WI38 (cell line): ENCODE results near the gene CAPN9.
"Not testable (repeated sequence)": the region's sequence is repeated elsewhere in the genome, so short reads cannot be mapped to it uniquely, and the experiment has no call there.

Experiments
- H3K4me3 ChIP-seq: 2 replicates; pipeline ENCODE4 v1.5.1; 2011; ENCODE audit warnings: low read depth, mild to moderate bottlenecking, control low read depth, low read length
- TF ChIP-seq, protein P1 (sequence below): IDR thresholded peaks from 2 replicates; pipeline ENCODE4 v1.5.1; 2012; ENCODE audit warnings: low read depth, mild to moderate bottlenecking, control low read depth, low read length

Gene CAPN9

DNA sequence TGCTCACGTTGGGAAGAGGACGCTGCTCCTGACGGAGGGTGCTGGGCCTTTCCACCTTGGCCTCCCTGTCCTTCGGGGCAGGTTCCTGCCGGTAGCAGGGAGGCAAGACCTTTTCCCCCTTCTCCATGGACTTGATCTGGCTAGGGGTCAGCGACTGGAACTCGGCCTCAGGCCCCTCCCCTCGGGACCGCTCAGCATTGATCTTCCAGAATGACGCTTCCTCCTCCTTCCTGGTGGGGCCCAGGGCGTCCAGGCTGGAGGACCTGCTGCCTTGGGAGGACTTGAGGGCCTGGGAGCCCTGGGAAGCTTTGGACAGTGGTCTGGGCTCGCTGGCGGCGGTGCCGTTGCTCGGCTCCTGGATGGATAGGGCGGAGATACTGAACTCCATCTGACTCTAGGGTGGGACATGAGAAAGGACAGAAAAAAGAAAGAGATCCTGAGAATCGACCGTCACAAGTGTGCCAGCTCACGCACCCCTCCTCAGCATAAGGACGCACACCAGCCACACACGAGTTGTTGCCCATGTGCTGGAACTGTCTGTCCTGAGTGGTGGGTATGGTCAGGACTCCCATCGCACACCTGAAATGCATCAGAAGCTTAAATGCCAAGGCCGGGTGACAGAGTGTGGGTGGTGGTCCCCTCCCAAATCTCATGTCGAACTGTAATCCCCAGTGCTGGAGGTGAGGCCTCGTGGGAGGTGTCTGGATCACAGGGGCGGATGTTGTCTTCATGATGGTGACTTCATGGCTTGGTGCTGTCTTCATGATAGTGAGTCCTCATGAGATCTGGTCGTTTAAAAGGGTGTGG, 96.5 kb downstream of the CAPN9 start:
- H3K4me3 ChIP-seq, result no peak overlapping the region
- TF ChIP-seq, protein P1, sequence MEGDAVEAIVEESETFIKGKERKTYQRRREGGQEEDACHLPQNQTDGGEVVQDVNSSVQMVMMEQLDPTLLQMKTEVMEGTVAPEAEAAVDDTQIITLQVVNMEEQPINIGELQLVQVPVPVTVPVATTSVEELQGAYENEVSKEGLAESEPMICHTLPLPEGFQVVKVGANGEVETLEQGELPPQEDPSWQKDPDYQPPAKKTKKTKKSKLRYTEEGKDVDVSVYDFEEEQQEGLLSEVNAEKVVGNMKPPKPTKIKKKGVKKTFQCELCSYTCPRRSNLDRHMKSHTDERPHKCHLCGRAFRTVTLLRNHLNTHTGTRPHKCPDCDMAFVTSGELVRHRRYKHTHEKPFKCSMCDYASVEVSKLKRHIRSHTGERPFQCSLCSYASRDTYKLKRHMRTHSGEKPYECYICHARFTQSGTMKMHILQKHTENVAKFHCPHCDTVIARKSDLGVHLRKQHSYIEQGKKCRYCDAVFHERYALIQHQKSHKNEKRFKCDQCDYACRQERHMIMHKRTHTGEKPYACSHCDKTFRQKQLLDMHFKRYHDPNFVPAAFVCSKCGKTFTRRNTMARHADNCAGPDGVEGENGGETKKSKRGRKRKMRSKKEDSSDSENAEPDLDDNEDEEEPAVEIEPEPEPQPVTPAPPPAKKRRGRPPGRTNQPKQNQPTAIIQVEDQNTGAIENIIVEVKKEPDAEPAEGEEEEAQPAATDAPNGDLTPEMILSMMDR, result no peak

GRCh38 chr1:230844561-230844960, 97.4 kb downstream of the CAPN9 start:
- TF ChIP-seq, protein P1, result no peak
- H3K4me3 ChIP-seq, result no peak overlapping the region

DNA sequence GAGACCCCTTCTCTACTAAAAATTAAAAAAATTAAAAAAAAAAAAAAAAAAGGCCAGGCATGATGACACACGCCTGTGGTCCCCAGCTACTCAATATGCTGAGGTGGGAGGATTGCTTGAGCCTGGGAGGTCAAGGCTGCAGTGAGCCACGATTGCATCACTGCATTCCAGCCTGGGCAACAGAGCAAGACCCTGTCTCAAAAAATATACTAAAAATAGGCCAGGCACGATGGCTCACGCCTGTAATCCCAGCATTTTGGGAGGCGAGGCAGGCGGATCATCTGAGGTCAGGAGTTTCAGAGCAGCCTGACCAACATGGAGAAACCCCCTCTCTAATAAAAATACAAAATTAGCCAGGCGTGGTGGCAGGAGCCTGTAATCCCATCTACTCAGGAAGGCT, 98.0 kb downstream of the CAPN9 start:
- H3K4me3 ChIP-seq, result not testable (repeated sequence)

- H3K4me3 ChIP-seq, result no peak overlapping the region
- TF ChIP-seq, protein P1, result no peak
Measured at GRCh38 chr1:230848235-230848634, 101.0 kb downstream of the CAPN9 start.

GRCh38 chr1:230849451-230850224, 102.5 kb downstream of the CAPN9 start:
- TF ChIP-seq, protein P1, result no peak
- H3K4me3 ChIP-seq, result no peak overlapping the region

DNA sequence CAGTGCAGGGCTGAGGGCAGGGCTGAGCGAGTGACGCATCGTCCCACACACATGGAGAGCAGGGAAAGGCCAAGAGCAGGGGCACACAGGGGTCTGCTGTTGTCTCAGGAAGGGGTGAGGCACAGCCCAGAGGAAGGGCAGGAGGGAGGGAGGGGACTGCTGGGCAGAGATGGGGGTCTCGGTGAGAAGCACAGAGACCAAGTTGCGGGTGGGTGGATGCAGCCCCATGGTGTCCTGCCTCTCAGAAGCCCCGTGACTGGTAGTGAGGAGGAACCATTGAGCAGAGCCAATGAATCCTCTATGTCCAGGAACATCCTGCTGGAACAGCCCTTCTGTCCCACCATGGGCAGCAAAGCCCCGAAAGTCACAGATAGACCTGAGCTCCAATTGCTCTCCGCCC, 103.4 kb downstream of the CAPN9 start:
- TF ChIP-seq, protein P1, result no peak
- H3K4me3 ChIP-seq, result no peak overlapping the region

DNA sequence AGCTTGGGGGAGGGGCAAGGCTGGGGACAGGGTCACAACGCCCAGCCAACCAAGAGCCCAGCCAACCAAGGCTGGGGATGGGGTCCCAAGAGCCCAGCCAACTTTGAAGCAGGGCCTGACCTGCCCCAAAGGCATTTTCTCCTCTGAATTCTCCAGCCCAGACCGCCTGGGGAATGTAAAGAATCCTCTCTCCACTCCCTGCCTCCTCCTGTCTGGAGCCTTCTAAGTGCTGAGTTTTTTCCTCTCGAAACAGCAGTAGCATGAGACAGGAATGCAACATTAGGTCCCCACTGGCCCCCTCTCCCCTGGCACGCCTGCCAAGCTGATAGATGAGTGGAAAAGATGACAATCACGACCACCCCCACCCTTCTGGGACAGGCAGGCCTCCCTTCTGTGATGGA, 104.1 kb downstream of the CAPN9 start:
- H3K4me3 ChIP-seq, result no peak overlapping the region
- TF ChIP-seq, protein P1, result no peak
